AG08395 (cell line): ENCODE results near the gene TCF23.

Experiments used
- DNase-seq: peaks from one replicate; pipeline ENCODE4 v3.0.0; 2012; ENCODE audit warnings: mixed read lengths, low spot score

Gene TCF23

GRCh38 chr2:27128668-27129571 lies 19.9 kb upstream of the TCF23 start:
- DNase-seq: no peak

GRCh38 chr2:27130396-27130795 lies 18.4 kb upstream of the TCF23 start:
- DNase-seq: no peak

GRCh38 chr2:27131429-27131828 lies 17.4 kb upstream of the TCF23 start:
- DNase-seq: no peak

- DNase-seq: no peak
These were observed 15.5 kb upstream of the TCF23 start for GRCh38 chr2:27133195-27133875.

- peak; percentile 100 for DNase-seq
These were observed 14.7 kb upstream of the TCF23 start, which contains the start of gene PREB for GRCh38 chr2:27133905-27134780. PREB (minus strand) TSS chr2:27134636; CDS start chr2:27134421, 215 bp downstream.

GRCh38 chr2:27134781-27135477 lies 13.9 kb upstream of the TCF23 start:
- DNase-seq: no peak

- DNase-seq: no peak
These were observed 13.3 kb upstream of the TCF23 start for GRCh38 chr2:27135478-27135955.

- DNase-seq: no peak
These were observed 12.1 kb upstream of the TCF23 start for GRCh38 chr2:27136751-27137150.

GRCh38 chr2:27137322-27137935 lies 11.4 kb upstream of the TCF23 start:
- no peak for DNase-seq

- no peak for DNase-seq
These were observed 10.7 kb upstream of the TCF23 start for GRCh38 chr2:27138111-27138510.

- DNase-seq: no peak
These were observed 9.5 kb upstream of the TCF23 start, which contains the start of gene PRR30 for GRCh38 chr2:27139310-27139709. PRR30 (minus strand) TSS chr2:27139410; CDS start chr2:27138329, 1,081 bp downstream.

GRCh38 chr2:27143285-27143684 lies 5.5 kb upstream of the TCF23 start:
- no peak for DNase-seq

- no peak for DNase-seq
These were observed 3.1 kb upstream of the TCF23 start for GRCh38 chr2:27145682-27146081.

GRCh38 chr2:27147935-27148334 lies 869 bp upstream of the TCF23 start:
- no peak for DNase-seq

GRCh38 chr2:27149570-27150405 lies 984 bp downstream of the TCF23 start:
- DNase-seq: no peak

- DNase-seq: no peak
These were observed 1.9 kb downstream of the TCF23 start for GRCh38 chr2:27150639-27151230.

GRCh38 chr2:27152102-27152795 lies 3.4 kb downstream of the TCF23 start:
- DNase-seq: no peak

- DNase-seq: peak; percentile 64
These were observed 4.1 kb downstream of the TCF23 start for GRCh38 chr2:27152796-27153464.
